Vagina (tissue), 2 donors: ENCODE measurements around the gene SYT12. TPM values are rescaled to one million over a fixed set of nuclear protein-coding genes. Genes with fewer than 3 reads are reported as not detected.

Experiments used
- DNase-seq, 2 donors: peaks; one replicate each; pipeline ENCODE4 v3.0.0-alpha.2; 2017; ENCODE audit errors: extremely low spot score in 2 of 2
- H3K27ac ChIP-seq: fragments of 200-600 bp; sonication (generic); one replicate; pipeline ENCODE4 v1.5.1; 2019
- H3K27me3 ChIP-seq: fragments of 200-600 bp; sonication (generic); one replicate; pipeline ENCODE4 v1.5.1; 2019
- H3K36me3 ChIP-seq, 2 donors: fragments of 200-600 bp; sonication (generic); one replicate each; pipeline ENCODE4 v1.5.1; 2017 to 2019
- H3K4me1 ChIP-seq: fragments of 200-600 bp; sonication (generic); one replicate; pipeline ENCODE4 v1.5.1; 2019
- H3K4me3 ChIP-seq, 2 donors: fragments of 200-600 bp; sonication (generic); 1 replicate in 1 of 2; 2 replicates in 1 of 2; pipeline ENCODE4 v1.5.1; 2016 to 2019
- H3K9me3 ChIP-seq: fragments of 200-600 bp; sonication (generic); one replicate; pipeline ENCODE4 v1.5.1; 2019
- POLR2A ChIP-seq, 2 donors: fragments of 450-650 bp; IDR thresholded peaks; one replicate each; pipeline ENCODE4 v1.6.1; 2017; ENCODE audit warnings: antibody characterized with exemption in 2 of 2, mild to moderate bottlenecking in 2 of 2, moderate library complexity in 2 of 2
- POLR2AphosphoS5 ChIP-seq, 2 donors: sonication (generic); formaldehyde crosslinking; IDR thresholded peaks; one replicate each; pipeline ENCODE4 v1.9.0; 2017; ENCODE audit warnings: antibody characterized with exemption in 2 of 2, mild to moderate bottlenecking in 2 of 2, low read depth in 1 of 2; ENCODE audit not compliant: insufficient read depth in 1 of 2
- intact Hi-C: fragments of 100-400 bp; cut with DNase I; formaldehyde crosslinking; loops from one replicate; pipeline ENCODE4 v1.15.1; 2023
- total RNA-seq: library from RNA; depleted of rRNA; stranded (reverse); fragments of >200 nt; gene quantifications from one replicate; pipeline ENCODE4 v1.2.3, GENCODE V29; 2016
- TF ChIP-seq, protein P1 (sequence below), 3 experiments: fragments of 450-650 bp in 2 of 3; fragments of 200-600 bp in 1 of 3; sonication (generic) in 1 of 3; IDR thresholded peaks; one replicate each; pipeline ENCODE4 v1.5.1; 2017 to 2019; ENCODE audit warnings: antibody characterized with exemption in 3 of 3, mild to moderate bottlenecking in 2 of 3, moderate library complexity in 2 of 3

SYT12 gene
- total RNA-seq, 1 donor from 2014 or later, result 0.49 TPM

GRCh38 chr11:67062526-67063373, 39.8 kb downstream of the SYT12 start:
- Histone ChIP-seq H3K27ac (no peak overlapping the region), H3K36me3 (no peaks in the 10 kb centered on the region), H3K9me3 (no peaks in the 10 kb centered on the region), H3K27me3 (no peaks in the 10 kb centered on the region), H3K4me1 (no peaks in the 10 kb centered on the region), H3K4me3 (no peak overlapping the region)
- DNase-seq, result no peak
- no peak for TF ChIP-seq POLR2A (IDR thresholded peaks at IDR 0.05)
- TF ChIP-seq, protein P1, sequence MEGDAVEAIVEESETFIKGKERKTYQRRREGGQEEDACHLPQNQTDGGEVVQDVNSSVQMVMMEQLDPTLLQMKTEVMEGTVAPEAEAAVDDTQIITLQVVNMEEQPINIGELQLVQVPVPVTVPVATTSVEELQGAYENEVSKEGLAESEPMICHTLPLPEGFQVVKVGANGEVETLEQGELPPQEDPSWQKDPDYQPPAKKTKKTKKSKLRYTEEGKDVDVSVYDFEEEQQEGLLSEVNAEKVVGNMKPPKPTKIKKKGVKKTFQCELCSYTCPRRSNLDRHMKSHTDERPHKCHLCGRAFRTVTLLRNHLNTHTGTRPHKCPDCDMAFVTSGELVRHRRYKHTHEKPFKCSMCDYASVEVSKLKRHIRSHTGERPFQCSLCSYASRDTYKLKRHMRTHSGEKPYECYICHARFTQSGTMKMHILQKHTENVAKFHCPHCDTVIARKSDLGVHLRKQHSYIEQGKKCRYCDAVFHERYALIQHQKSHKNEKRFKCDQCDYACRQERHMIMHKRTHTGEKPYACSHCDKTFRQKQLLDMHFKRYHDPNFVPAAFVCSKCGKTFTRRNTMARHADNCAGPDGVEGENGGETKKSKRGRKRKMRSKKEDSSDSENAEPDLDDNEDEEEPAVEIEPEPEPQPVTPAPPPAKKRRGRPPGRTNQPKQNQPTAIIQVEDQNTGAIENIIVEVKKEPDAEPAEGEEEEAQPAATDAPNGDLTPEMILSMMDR (IDR thresholded peaks at IDR 0.05), result no peak
- TF ChIP-seq POLR2AphosphoS5 (IDR thresholded peaks at IDR 0.05; ENCODE audit: insufficient read depth in 1 of 2, low read depth in 1 of 2), result no peak
- intact Hi-C loops, result no loop called here

DNA sequence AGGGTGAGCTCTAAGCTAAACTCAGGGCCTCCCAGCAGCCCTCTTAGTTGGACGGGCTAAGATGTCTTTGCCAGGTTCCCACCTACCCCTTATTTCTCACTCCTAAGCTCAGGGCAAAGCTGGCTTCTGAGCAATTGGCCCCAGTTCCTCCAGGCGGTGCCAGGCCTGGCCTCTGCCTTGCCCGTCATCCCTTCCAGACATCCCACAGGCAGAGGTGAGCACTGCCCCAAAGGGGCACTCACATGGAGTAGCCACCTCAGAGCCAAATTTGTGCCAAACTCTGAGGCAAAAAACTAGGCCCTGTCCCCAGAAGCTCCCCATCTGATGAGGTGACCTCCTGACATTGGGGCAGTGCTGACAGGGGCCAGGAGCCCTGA, 43.4 kb downstream of the SYT12 start:
- Histone ChIP-seq H3K27ac (no peak overlapping the region), H3K9me3 (no peaks in the 10 kb centered on the region), H3K4me3 (no peak overlapping the region), H3K36me3 (no peaks in the 10 kb centered on the region), H3K27me3 (no peaks in the 10 kb centered on the region), H3K4me1 (no peaks in the 10 kb centered on the region)
- TF ChIP-seq POLR2AphosphoS5 (IDR thresholded peaks at IDR 0.05; ENCODE audit: insufficient read depth in 1 of 2, low read depth in 1 of 2) (no peak), POLR2A (IDR thresholded peaks at IDR 0.05) (no peak)
- TF ChIP-seq, protein P1 (IDR thresholded peaks at IDR 0.05), result no peak
- DNase-seq, result no peak
- intact Hi-C loops, result no loop called here

DNA sequence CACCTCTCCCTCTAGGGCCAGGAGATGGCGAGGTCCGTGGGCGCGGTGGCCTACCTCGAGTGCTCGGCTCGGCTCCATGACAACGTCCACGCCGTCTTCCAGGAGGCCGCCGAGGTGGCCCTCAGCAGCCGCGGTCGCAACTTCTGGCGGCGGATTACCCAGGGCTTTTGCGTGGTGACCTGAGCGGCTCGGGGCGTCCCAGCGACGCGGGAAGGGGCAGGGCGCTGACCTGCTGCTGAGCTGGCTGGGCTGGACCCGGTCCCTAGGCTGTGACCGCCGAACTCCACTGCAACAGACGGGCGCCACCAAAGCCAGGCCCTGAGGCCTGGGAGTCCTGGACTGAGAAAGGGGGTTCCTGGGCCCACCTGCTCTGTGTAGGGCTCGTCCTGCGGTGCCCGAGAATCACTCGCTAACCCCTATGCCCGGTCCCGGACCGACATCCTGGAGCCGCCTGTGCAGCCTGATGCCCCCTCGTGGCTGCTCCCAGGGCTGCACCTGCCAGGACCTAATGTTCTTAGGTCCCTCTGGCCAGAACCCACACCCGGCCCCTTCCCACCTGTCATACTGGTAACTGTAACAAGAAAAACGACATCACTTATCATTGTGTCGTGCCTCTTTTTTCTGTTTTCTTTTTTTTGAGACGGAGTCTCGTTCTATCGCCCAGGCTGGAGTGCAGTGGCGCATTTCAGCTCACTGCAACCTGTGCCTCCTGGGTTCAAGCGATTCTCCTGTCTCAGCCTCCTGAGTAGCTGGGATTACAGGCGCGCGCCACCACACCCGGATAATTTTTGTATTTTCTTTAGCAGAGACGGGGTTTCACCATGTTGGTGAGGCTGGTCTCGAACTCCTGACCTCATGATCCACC, 48.7 kb downstream of the SYT12 start:
- H3K27me3 ChIP-seq, result no peaks in the 10 kb centered on the region
- intact Hi-C loops, result no loop called here

GRCh38 chr11:67072295-67072694, 49.4 kb downstream of the SYT12 start:
- intact Hi-C loops, result no loop called here
- TF ChIP-seq, protein P1 (IDR thresholded peaks at IDR 0.05), result no peak
- TF ChIP-seq POLR2AphosphoS5 (IDR thresholded peaks at IDR 0.05; ENCODE audit: insufficient read depth in 1 of 2, low read depth in 1 of 2) (no peak), POLR2A (IDR thresholded peaks at IDR 0.05) (no peak)
- Histone ChIP-seq H3K36me3 (no peaks in the 10 kb centered on the region), H3K27me3 (no peaks in the 10 kb centered on the region), H3K27ac (no peak overlapping the region), H3K4me1 (peaks cover 7% of the 10 kb centered on the region), H3K4me3 (no peak overlapping the region), H3K9me3 (no peaks in the 10 kb centered on the region)
- DNase-seq, result no peak

More for the DNA sequence above, 48.7 kb downstream of the SYT12 start:
- Histone ChIP-seq H3K9me3 (no peaks in the 10 kb centered on the region), H3K4me1 (peaks cover 7% of the 10 kb centered on the region), H3K4me3 (peak overlapping the region; percentile 13 to 25), H3K36me3 (no peaks in the 10 kb centered on the region), H3K27ac (no peak overlapping the region)
- DNase-seq, result no peak
- no peak for TF ChIP-seq POLR2AphosphoS5 (IDR thresholded peaks at IDR 0.05; ENCODE audit: insufficient read depth in 1 of 2, low read depth in 1 of 2)
- no peak for TF ChIP-seq POLR2A (IDR thresholded peaks at IDR 0.05)
- TF ChIP-seq, protein P1 (IDR thresholded peaks at IDR 0.05), result peak; percentile 58 to 90 (median 74)
